Spleen (tissue), 7 donors: Measurements from ENCODE around the gene DSCAML1.

Source experiments
- POLR2A ChIP-seq, 3 donors: fragments of 450-650 bp; IDR thresholded peaks; one replicate each; pipeline ENCODE4 v1.5.1; 2017; ENCODE audit warnings: antibody characterized with exemption in 3 of 3, mild to moderate bottlenecking in 1 of 3
- TF ChIP-seq, protein P1 (sequence below), 11 experiments: fragments of 200-600 bp in 7 of 11; fragments of 450-650 bp in 4 of 11; sonication (generic) in 4 of 11; IDR thresholded peaks in 8 of 11; conservative IDR thresholded peaks in 3 of 11; 1 replicate in 7 of 11; 2 replicates in 4 of 11; pipeline versions ENCODE4 v1.4.0 to v1.8.0; 2016 to 2021; ENCODE audit warnings: antibody characterized with exemption in 11 of 11, inconsistent platforms in 4 of 11, mild to moderate bottlenecking in 1 of 11
- donor health status: DM: no; HTN: no; CAD: no; lungs with moderate emphysema.
- donor health status: DM: no; HTN: no; CAD: no.
- donor health status: DM: no; HTN: no; CAD: no.

DNA sequence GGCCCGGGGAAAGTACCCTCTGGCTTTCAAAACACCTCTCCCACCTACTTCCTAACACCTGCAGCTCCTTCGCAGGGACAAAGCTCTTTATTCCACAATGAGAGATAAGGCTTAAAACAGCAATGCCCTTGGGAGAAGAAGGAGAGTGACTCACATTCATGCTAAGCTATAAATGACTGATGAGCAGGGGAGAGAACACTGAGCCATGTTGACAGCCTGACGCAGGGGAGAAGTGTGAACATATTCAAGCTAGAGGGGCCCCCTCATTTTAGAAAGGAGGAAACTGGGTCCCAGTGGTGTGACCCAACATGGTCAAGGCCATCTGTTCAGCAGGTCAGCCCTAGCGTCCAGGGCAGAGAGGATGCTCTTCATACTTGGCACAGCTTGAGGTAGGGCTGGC is 171.8 kb downstream of the DSCAML1 start:
- TF ChIP-seq, protein P1, sequence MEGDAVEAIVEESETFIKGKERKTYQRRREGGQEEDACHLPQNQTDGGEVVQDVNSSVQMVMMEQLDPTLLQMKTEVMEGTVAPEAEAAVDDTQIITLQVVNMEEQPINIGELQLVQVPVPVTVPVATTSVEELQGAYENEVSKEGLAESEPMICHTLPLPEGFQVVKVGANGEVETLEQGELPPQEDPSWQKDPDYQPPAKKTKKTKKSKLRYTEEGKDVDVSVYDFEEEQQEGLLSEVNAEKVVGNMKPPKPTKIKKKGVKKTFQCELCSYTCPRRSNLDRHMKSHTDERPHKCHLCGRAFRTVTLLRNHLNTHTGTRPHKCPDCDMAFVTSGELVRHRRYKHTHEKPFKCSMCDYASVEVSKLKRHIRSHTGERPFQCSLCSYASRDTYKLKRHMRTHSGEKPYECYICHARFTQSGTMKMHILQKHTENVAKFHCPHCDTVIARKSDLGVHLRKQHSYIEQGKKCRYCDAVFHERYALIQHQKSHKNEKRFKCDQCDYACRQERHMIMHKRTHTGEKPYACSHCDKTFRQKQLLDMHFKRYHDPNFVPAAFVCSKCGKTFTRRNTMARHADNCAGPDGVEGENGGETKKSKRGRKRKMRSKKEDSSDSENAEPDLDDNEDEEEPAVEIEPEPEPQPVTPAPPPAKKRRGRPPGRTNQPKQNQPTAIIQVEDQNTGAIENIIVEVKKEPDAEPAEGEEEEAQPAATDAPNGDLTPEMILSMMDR (IDR thresholded peaks at IDR 0.05 in 8 of 11, conservative IDR thresholded peaks at IDR 0.05 in 3 of 11): no peak
- TF ChIP-seq POLR2A (IDR thresholded peaks at IDR 0.05): no peak
